NCI-H146 treated with DMSO at 0.1 percent for 48 hours (cell line): ENCODE data around the gene GRIN1.

Experiments
- DNase-seq: peaks from one replicate; lab custom pipeline; 2025; ENCODE audit not compliant: unreplicated experiment; lab: John Stamatoyannopoulos, UW

The GRIN1 gene

GRCh38 chr9:137213160-137214060, 74.5 kb downstream of the GRIN1 start:
- no peak for DNase-seq

DNA sequence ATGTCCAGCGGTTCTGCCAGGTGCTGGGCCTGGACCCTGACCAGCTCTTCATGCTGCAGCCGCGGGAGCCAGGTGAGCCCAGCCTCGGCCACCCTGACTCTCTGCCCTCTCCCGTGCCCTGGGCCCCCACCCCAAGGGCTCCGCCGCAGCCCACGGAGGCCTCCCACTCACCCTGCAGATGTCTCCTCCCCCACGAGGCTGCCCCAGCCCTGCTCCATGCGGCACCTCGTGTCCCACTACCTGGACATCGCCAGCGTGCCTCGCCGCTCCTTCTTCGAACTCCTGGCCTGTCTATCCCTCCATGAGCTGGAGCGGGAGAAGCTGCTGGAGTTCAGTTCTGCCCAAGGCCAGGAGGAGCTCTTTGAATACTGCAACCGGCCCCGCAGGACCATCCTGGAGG, 75.7 kb downstream of the GRIN1 start:
- DNase-seq = no peak

GRCh38 chr9:137215196-137215986, 76.4 kb downstream of the GRIN1 start:
- DNase-seq = no peak

GRCh38 chr9:137216188-137216965, 77.4 kb downstream of the GRIN1 start:
- no peak for DNase-seq

- no peak for DNase-seq
Observed at GRCh38 chr9:137217276-137218211, 78.6 kb downstream of the GRIN1 start.

GRCh38 chr9:137218212-137218753, 79.3 kb downstream of the GRIN1 start:
- DNase-seq = no peak
